Osteoblast (primary cell): ENCODE measurements around the gene STK40. TPM values are rescaled to one million over a fixed set of nuclear protein-coding genes. Genes with fewer than 3 reads are reported as not detected.

Source experiments
- DNase-seq: peaks from one replicate; pipeline ENCODE4 v3.0.0; 2011; ENCODE audit warnings: low spot score, mixed read lengths; ENCODE audit not compliant: insufficient read length; ENCODE audit errors: missing footprints
- H2AFZ ChIP-seq: 2 replicates; pipeline ENCODE4 v1.6.0; 2011; ENCODE audit warnings: mild to moderate bottlenecking, low read length
- H3K27ac ChIP-seq: 2 replicates; pipeline ENCODE4 v1.5.1; 2011; ENCODE audit warnings: mild to moderate bottlenecking, low read depth, low read length, moderate library complexity
- H3K27me3 ChIP-seq: 2 replicates; pipeline ENCODE4 v1.6.0; 2012; ENCODE audit warnings: mild to moderate bottlenecking, control low read depth, inconsistent platforms, low read length, moderate library complexity; ENCODE audit not compliant: insufficient read depth
- H3K36me3 ChIP-seq: 2 replicates; pipeline ENCODE4 v1.5.1; 2011; ENCODE audit warnings: mild to moderate bottlenecking, low read length, control low read depth, moderate library complexity; ENCODE audit not compliant: insufficient read depth
- H3K4me1 ChIP-seq: 2 replicates; pipeline ENCODE4 v1.5.1; 2011; ENCODE audit warnings: mild to moderate bottlenecking, low read length, control low read depth, moderate library complexity; ENCODE audit not compliant: insufficient read depth
- H3K4me2 ChIP-seq: 2 replicates; pipeline ENCODE4 v1.6.0; 2011; ENCODE audit warnings: mild to moderate bottlenecking, low read length; ENCODE audit not compliant: insufficient read depth
- H3K4me3 ChIP-seq: fragments of 200-600 bp; sonication (generic); 3 replicates; pipeline ENCODE4 v1.5.1; 2012; ENCODE audit warnings: mild to moderate bottlenecking, low read length, inconsistent platforms; ENCODE audit not compliant: insufficient read depth
- H3K79me2 ChIP-seq: 2 replicates; pipeline ENCODE4 v1.6.0; 2012; ENCODE audit warnings: mild to moderate bottlenecking, low read length, control low read depth, inconsistent platforms; ENCODE audit not compliant: insufficient read depth
- H3K9me3 ChIP-seq: 2 replicates; pipeline ENCODE4 v1.5.1; 2011; ENCODE audit warnings: low read depth, low read length, control low read depth
- H4K20me1 ChIP-seq: 2 replicates; pipeline ENCODE4 v1.6.0; 2012; ENCODE audit warnings: mild to moderate bottlenecking, low read length, control low read depth; ENCODE audit not compliant: insufficient read depth
- CTCF ChIP-seq: IDR thresholded peaks from 2 replicates; pipeline ENCODE4 v1.5.1; 2011; ENCODE audit warnings: mild to moderate bottlenecking, low read depth, low read length, moderate library complexity; ENCODE audit errors: extremely low read depth
- total RNA-seq: library from RNA; depleted of rRNA; stranded (reverse); fragments of >200 nt; gene quantifications from 2 replicates; pipeline ENCODE4 v1.2.3, GENCODE V29; 2012

STK40 gene
- total RNA-seq, 1 donor, result 11.9 TPM

- DNase-seq, result peak; percentile 81
- no peak for TF ChIP-seq CTCF
Observed at GRCh38 chr1:36366091-36366661, 19.5 kb downstream of the STK40 start.

GRCh38 chr1:36365381-36365780, 20.3 kb downstream of the STK40 start:
- Histone ChIP-seq H3K4me3 (no peak overlapping the region), H3K27ac (peak overlapping the region; percentile 21), H3K4me2 (no peak overlapping the region), H2AFZ (no peak overlapping the region), H4K20me1 (peaks cover 13% of the 10 kb centered on the region), H3K9me3 (no peaks in the 10 kb centered on the region), H3K36me3 (peaks cover 30% of the 10 kb centered on the region), H3K4me1 (peaks cover 23% of the 10 kb centered on the region), H3K27me3 (no peaks in the 10 kb centered on the region), H3K79me2 (peaks cover 78% of the 10 kb centered on the region)
- no peak for TF ChIP-seq CTCF
- peak; percentile 91 for DNase-seq

More at GRCh38 chr1:36366091-36366661, 19.5 kb downstream of the STK40 start:
- peaks cover 23% of the 10 kb centered on the region for H3K4me1 ChIP-seq
- H4K20me1 ChIP-seq, result peaks cover 13% of the 10 kb centered on the region
- H3K4me3 ChIP-seq, result no peak overlapping the region
- no peaks in the 10 kb centered on the region for H3K9me3 ChIP-seq
- H3K4me2 ChIP-seq, result peak overlapping the region; percentile 18
- H3K79me2 ChIP-seq, result peaks cover 79% of the 10 kb centered on the region
- no peaks in the 10 kb centered on the region for H3K27me3 ChIP-seq
- H3K36me3 ChIP-seq, result peaks cover 31% of the 10 kb centered on the region
- H3K27ac ChIP-seq, result peak overlapping the region; percentile 21
- no peak overlapping the region for H2AFZ ChIP-seq

DNA sequence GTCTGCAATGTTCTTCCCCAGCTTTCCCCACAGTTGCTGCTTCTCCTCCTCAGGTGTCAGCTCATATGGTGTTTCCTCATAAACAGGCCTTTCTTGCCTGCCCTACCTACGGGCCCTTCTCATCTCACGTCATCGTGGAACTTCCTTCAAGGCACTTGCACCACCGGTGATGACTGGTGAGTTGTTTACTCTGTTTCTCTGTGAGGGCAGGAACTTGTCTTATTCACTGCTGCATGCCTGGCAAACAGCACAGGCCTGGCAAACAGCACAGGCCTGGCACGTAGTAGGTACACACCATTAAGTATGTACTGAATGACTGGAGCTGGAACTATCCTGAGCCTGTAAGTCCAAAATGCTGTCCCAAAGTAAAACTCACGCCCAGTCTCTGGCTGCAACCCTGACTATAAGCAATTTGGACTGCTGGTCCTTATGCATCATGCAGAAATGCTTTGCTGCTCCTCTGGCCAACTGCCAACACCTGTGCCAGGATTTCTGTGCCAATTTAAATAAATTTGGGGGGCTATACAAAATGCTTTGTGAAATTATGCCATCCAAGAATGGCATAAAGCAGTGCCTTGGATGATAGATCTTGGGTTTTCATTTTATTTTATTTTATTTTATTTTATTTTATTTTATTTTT, 25.7 kb downstream of the STK40 start:
- Histone ChIP-seq H2AFZ (no peak overlapping the region), H3K4me3 (no peak overlapping the region), H4K20me1 (no peaks in the 10 kb centered on the region), H3K27ac (no peak overlapping the region), H3K4me1 (peaks cover 7% of the 10 kb centered on the region), H3K36me3 (peaks cover 34% of the 10 kb centered on the region), H3K79me2 (peaks cover 45% of the 10 kb centered on the region), H3K9me3 (no peaks in the 10 kb centered on the region), H3K4me2 (no peak overlapping the region), H3K27me3 (no peaks in the 10 kb centered on the region)
- no peak for TF ChIP-seq CTCF
- peak; percentile 30 for DNase-seq

DNA sequence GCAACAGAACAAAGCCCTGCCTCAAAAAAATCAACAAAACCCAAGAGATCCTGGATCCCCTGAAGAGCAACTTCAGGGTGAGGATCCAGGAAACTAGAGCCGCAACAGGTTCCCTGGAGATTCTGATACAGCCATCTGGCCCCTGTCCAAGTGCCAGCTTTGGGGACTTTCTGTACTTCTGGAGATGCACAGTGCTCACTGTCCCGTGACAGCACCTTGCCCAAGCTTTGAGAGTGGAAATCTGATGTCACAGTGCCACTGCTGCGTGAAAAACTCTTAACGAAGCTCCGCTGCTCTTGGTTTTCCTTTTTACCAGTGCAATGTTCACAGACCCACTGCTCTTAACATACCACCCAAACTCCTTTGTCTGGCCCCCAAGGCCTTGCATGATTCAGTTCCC, 26.3 kb downstream of the STK40 start:
- Histone ChIP-seq H3K4me3 (no peak overlapping the region), H3K27ac (no peak overlapping the region), H3K9me3 (no peaks in the 10 kb centered on the region), H4K20me1 (no peaks in the 10 kb centered on the region), H2AFZ (no peak overlapping the region), H3K36me3 (peaks cover 40% of the 10 kb centered on the region), H3K4me1 (peaks cover 6% of the 10 kb centered on the region), H3K4me2 (no peak overlapping the region), H3K79me2 (peaks cover 45% of the 10 kb centered on the region), H3K27me3 (no peaks in the 10 kb centered on the region)
- no peak for TF ChIP-seq CTCF
- no peak for DNase-seq
